OCI-LY1 (cell line): ENCODE results near the gene KRT20.
"Not testable (repeated sequence)": the region's sequence is repeated elsewhere in the genome, so short reads cannot be mapped to it uniquely, and the experiment has no call there.

ENCODE experiments used
- H2AFZ ChIP-seq: fragments of 200-600 bp; sonication (generic), shearing (Covaris generic); 2 replicates; pipeline ENCODE4 v1.6.0; 2014; ENCODE audit warnings: antibody characterized with exemption, mild to moderate bottlenecking, low read length
- H3F3A ChIP-seq: fragments of 200-600 bp; sonication (generic), shearing (Covaris generic); 2 replicates; pipeline ENCODE4 v1.6.0; 2014; ENCODE audit warnings: mild to moderate bottlenecking, antibody characterized with exemption, low read length, moderate library complexity; ENCODE audit not compliant: insufficient read depth
- H3K27ac ChIP-seq: fragments of 200-600 bp; sonication (generic); 2 replicates; pipeline ENCODE4 v1.5.1; 2014; ENCODE audit warnings: low read length, mixed run types, mild to moderate bottlenecking, low read depth; ENCODE audit not compliant: poor library complexity, severe bottlenecking
- H3K27me3 ChIP-seq: fragments of 200-600 bp; sonication (generic); 2 replicates; pipeline ENCODE4 v1.6.0; 2014; ENCODE audit warnings: antibody characterized with exemption, mild to moderate bottlenecking, low read length, moderate library complexity; ENCODE audit not compliant: insufficient read depth
- H3K36me3 ChIP-seq: fragments of 200-600 bp; sonication (generic); 2 replicates; pipeline ENCODE4 v1.6.1; 2014; ENCODE audit warnings: mild to moderate bottlenecking, antibody characterized with exemption, low read length, moderate library complexity, mixed read lengths; ENCODE audit not compliant: insufficient read depth
- H3K4me1 ChIP-seq: fragments of 200-600 bp; sonication (generic); 2 replicates; pipeline ENCODE4 v1.5.1; 2014; ENCODE audit warnings: mild to moderate bottlenecking, low read length, moderate library complexity; ENCODE audit not compliant: insufficient read depth, severe bottlenecking
- H3K4me2 ChIP-seq: fragments of 200-600 bp; sonication (generic), shearing (Covaris generic); 2 replicates; pipeline ENCODE4 v1.6.1; 2014; ENCODE audit warnings: low read length
- H3K4me3 ChIP-seq: fragments of 200-600 bp; sonication (generic); 2 replicates; pipeline ENCODE4 v1.5.1; 2014; ENCODE audit warnings: low read length, low read depth, mild to moderate bottlenecking, mixed read lengths; ENCODE audit not compliant: poor library complexity, severe bottlenecking
- H3K79me2 ChIP-seq: fragments of 200-600 bp; shearing (Covaris generic); 2 replicates; pipeline ENCODE4 v1.6.1; 2016; ENCODE audit warnings: mixed run types, low read length, mixed read lengths; ENCODE audit not compliant: insufficient read depth
- H3K9ac ChIP-seq: fragments of 200-600 bp; sonication (generic), shearing (Covaris generic); 2 replicates; pipeline ENCODE4 v1.6.1; 2014; ENCODE audit warnings: mild to moderate bottlenecking, low read length, mixed read lengths
- H3K9me2 ChIP-seq: fragments of 200-600 bp; sonication (generic), shearing (Covaris generic); 2 replicates; pipeline ENCODE4 v1.6.1; 2014; ENCODE audit warnings: low read depth, mild to moderate bottlenecking, low read length, mixed read lengths
- H3K9me3 ChIP-seq: fragments of 200-600 bp; shearing (Covaris generic); 2 replicates; pipeline ENCODE4 v1.6.1; 2014; ENCODE audit warnings: low read length, mixed read lengths
- H4K20me1 ChIP-seq: fragments of 200-600 bp; sonication (generic), shearing (Covaris generic); 2 replicates; pipeline ENCODE4 v1.6.0; 2016; ENCODE audit warnings: mild to moderate bottlenecking, low read length; ENCODE audit not compliant: insufficient read depth
- EZH2 ChIP-seq: fragments of 200-600 bp; sonication (generic), shearing (Covaris generic); IDR thresholded peaks from 2 replicates; pipeline ENCODE4 v1.8.0; 2017; ENCODE audit warnings: borderline replicate concordance, mixed run types, mild to moderate bottlenecking, antibody characterized with exemption, low read length, moderate library complexity, mixed read lengths
- TF ChIP-seq, protein P1 (sequence below): fragments of 200-600 bp; sonication (generic), shearing (Covaris generic); IDR thresholded peaks from 2 replicates; pipeline ENCODE4 v1.5.1; 2017; ENCODE audit warnings: mild to moderate bottlenecking, antibody characterized with exemption, low read length, moderate library complexity, mixed read lengths

The KRT20 gene

DNA sequence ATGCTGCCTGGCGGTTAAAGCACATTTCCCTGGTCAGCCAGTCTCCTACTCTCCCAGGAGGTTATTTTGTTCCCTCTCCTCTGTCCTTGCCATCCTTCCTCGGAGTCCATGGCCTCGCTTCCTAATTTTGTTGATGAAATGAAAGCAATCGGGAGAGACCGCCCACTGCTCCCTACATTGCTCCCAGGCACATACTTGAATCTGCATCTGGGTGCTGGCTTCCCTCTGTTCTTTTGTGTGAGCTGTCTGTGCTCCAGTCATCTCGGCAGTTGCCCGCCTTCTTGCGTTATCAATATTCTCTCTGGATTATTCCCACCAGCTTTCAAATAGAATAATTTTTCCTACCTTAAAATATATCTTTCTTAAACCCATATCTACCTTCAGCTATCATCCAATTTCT is 41.3 kb upstream of the KRT20 start:
- Histone ChIP-seq H3K36me3 (no peaks in the 10 kb centered on the region), H3K4me3 (no peak overlapping the region), H4K20me1 (no peaks in the 10 kb centered on the region), H3K9me2 (no peaks in the 10 kb centered on the region), H3K4me1 (no peaks in the 10 kb centered on the region), H3K9me3 (no peaks in the 10 kb centered on the region), H3K27ac (no peak overlapping the region), H3K27me3 (no peaks in the 10 kb centered on the region; the same call in 1 of the 2 replicates), H3K4me2 (no peak overlapping the region), H3K9ac (no peak overlapping the region), H2AFZ (no peak overlapping the region), H3F3A (no peaks in the 10 kb centered on the region), H3K79me2 (no peaks in the 10 kb centered on the region)
- TF ChIP-seq, protein P1, sequence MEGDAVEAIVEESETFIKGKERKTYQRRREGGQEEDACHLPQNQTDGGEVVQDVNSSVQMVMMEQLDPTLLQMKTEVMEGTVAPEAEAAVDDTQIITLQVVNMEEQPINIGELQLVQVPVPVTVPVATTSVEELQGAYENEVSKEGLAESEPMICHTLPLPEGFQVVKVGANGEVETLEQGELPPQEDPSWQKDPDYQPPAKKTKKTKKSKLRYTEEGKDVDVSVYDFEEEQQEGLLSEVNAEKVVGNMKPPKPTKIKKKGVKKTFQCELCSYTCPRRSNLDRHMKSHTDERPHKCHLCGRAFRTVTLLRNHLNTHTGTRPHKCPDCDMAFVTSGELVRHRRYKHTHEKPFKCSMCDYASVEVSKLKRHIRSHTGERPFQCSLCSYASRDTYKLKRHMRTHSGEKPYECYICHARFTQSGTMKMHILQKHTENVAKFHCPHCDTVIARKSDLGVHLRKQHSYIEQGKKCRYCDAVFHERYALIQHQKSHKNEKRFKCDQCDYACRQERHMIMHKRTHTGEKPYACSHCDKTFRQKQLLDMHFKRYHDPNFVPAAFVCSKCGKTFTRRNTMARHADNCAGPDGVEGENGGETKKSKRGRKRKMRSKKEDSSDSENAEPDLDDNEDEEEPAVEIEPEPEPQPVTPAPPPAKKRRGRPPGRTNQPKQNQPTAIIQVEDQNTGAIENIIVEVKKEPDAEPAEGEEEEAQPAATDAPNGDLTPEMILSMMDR, result no peak
- TF ChIP-seq EZH2, result no peak

DNA sequence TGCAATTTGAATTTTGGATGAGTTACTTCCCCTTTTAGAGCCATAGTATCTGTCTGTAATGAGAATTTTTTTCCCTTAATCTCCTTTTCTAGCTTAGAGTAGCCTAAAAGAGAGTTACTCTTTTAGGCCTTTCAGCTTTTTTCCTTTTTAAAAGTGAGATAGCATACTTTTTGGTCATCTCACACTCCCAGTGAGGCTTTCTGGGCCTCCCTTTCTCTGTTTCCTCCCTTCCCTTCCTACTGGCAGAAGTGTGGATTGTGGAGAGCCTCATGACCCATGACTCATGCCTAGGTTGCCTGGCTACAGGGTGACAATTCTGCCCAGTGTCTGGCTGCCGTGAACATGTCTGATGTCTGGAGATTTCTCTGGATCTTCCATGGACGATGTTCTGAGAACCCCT is 37.2 kb upstream of the KRT20 start:
- no peak overlapping the region for H3K9ac ChIP-seq
- H4K20me1 ChIP-seq, result no peaks in the 10 kb centered on the region
- H3K27me3 ChIP-seq, result no peaks in the 10 kb centered on the region
- H3K36me3 ChIP-seq, result no peaks in the 10 kb centered on the region
- no peak overlapping the region for H2AFZ ChIP-seq
- TF ChIP-seq, protein P1, result no peak
- no peak for TF ChIP-seq EZH2
- H3K4me2 ChIP-seq, result no peak overlapping the region
- H3K27ac ChIP-seq, result no peak overlapping the region
- no peaks in the 10 kb centered on the region for H3F3A ChIP-seq
- H3K4me3 ChIP-seq, result no peak overlapping the region
- H3K79me2 ChIP-seq, result no peaks in the 10 kb centered on the region
- H3K9me2 ChIP-seq, result no peaks in the 10 kb centered on the region
- H3K9me3 ChIP-seq, result no peaks in the 10 kb centered on the region
- H3K4me1 ChIP-seq, result no peaks in the 10 kb centered on the region

DNA sequence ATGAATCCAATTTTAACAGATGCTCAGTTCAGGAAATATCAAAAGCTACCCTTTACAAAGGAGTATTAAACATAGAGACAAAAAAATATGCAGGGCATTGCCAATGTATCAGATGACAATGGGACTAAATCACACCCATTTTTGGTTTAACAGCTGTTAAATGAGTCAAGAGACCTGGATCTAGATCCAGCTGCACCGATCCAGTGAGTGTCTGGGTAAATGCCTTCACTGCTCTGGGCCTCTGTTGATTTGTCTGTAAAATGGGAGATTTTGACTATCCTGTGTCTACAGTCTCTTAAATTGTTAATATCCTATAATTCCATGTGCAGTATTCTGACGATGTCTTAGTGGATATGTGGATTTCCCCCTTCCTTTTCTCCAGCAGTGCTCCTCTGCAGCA is 36.0 kb upstream of the KRT20 start:
- no peak for TF ChIP-seq EZH2
- TF ChIP-seq, protein P1, result no peak
- H3K9me3 ChIP-seq, result no peaks in the 10 kb centered on the region
- no peak overlapping the region for H3K27ac ChIP-seq
- H3K4me1 ChIP-seq, result no peaks in the 10 kb centered on the region
- no peaks in the 10 kb centered on the region for H3K36me3 ChIP-seq
- H3F3A ChIP-seq, result no peaks in the 10 kb centered on the region
- no peaks in the 10 kb centered on the region for H3K9me2 ChIP-seq
- H2AFZ ChIP-seq, result no peak overlapping the region
- H3K79me2 ChIP-seq, result no peaks in the 10 kb centered on the region
- H3K4me2 ChIP-seq, result no peak overlapping the region
- no peak overlapping the region for H3K9ac ChIP-seq
- no peak overlapping the region for H3K4me3 ChIP-seq
- H4K20me1 ChIP-seq, result no peaks in the 10 kb centered on the region
- H3K27me3 ChIP-seq, result no peaks in the 10 kb centered on the region

DNA sequence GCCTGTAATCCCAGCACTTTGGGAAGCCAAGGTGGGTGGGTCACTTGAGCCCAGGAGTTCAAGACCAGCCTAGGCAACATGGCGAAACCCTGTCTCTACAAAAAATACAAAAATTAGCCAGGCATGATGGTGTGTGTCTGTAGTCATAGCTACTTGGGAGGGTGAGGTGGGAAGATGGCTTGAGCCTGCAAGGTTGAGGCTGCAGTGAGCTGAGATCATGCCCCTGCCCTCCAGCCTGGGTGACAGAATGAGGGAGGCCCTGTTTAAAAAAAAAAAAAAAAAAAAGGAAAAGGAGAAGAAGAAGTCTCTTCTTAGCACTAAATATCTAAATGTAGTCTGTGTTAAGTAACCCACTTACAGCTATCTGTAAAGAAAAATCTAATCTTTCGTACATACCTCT is 32.1 kb upstream of the KRT20 start:
- not testable (repeated sequence) for H3K9me2 ChIP-seq, H3K9me3 ChIP-seq, H3F3A ChIP-seq, H3K4me2 ChIP-seq, H2AFZ ChIP-seq, H4K20me1 ChIP-seq, H3K27me3 ChIP-seq, H3K9ac ChIP-seq, H3K27ac ChIP-seq, H3K4me3 ChIP-seq, H3K79me2 ChIP-seq, H3K36me3 ChIP-seq, H3K4me1 ChIP-seq
